Right lobe of liver (tissue), 6 donors: Measurements from ENCODE around the gene ERBIN. TPM values are rescaled to one million over a fixed set of nuclear protein-coding genes. Genes with fewer than 3 reads are reported as not detected.

Experiments
- ATAC-seq, 4 donors: fragments of 200-7000 bp; cut with Tn5 transposase; one replicate each; pipeline ENCODE4 v1.9.1; 2020; ENCODE audit warnings: mild to moderate bottlenecking in 4 of 4, moderate library complexity in 4 of 4
- DNase-seq, 3 donors: peaks; one replicate each; pipeline ENCODE4 v3.0.0-alpha.2; 2020
- H3K27ac ChIP-seq, 3 donors: fragments of 200-600 bp; one replicate each; pipeline ENCODE4 v1.8.0; 2022
- H3K27me3 ChIP-seq, 2 donors: fragments of 200-600 bp; one replicate each; pipeline ENCODE4 v1.8.0; 2022
- H3K36me3 ChIP-seq, 4 donors: fragments of 200-600 bp; sonication (generic) in 1 of 4; one replicate each; pipeline versions ENCODE4 v1.5.1 to v1.8.0; 2017 to 2022; ENCODE audit warnings: control low read depth in 1 of 4
- H3K4me1 ChIP-seq, 4 donors: fragments of 200-600 bp; sonication (generic) in 1 of 4; one replicate each; pipeline versions ENCODE4 v1.5.1 to v1.8.0; 2017 to 2022; ENCODE audit warnings: control low read depth in 1 of 4
- H3K4me3 ChIP-seq, 3 donors: fragments of 200-600 bp; one replicate each; pipeline ENCODE4 v1.8.0; 2022
- H3K9me3 ChIP-seq, 4 donors: fragments of 200-600 bp; sonication (generic) in 1 of 4; one replicate each; pipeline versions ENCODE4 v1.5.1 to v1.8.0; 2017 to 2022; ENCODE audit warnings: control low read depth in 1 of 4
- POLR2A ChIP-seq: fragments of 450-650 bp; IDR thresholded peaks from one replicate; pipeline ENCODE4 v1.6.1; 2017; ENCODE audit warnings: antibody characterized with exemption, mild to moderate bottlenecking
- WGBS: methylation state at CpG from one replicate; pipeline ENCODE4 v1.1.6; 2018; ENCODE audit warnings: low coverage, low lambda C conversion rate; ENCODE audit not compliant: insufficient coverage; ENCODE audit errors: missing lambda C conversion rate; 5-methylcytosine and 5-hydroxymethylcytosine counted together
- intact Hi-C, 2 donors: fragments of 100-400 bp; cut with DNase I; formaldehyde crosslinking; loops; one replicate each; pipeline versions ENCODE4 v1.11.2 to v1.14.1; 2022
- small RNA-seq, 2 experiments: library from RNA; depleted of rRNA; stranded (forward); fragments of <200 nt; gene quantifications; one replicate each; pipeline ENCODE3, GENCODE V24; 2016
- total RNA-seq, 6 experiments: library from RNA; depleted of rRNA in 2 of 6; stranded (reverse); fragments of >200 nt in 2 of 6; fragmentation: NEBNext Ultra II Directional in 3 of 6; extraction: Animal tissue kit (Norgen Biotek cat#: 25700) in 3 of 6; gene quantifications; one replicate each; pipeline versions ENCODE4 v1.1.0 to v1.2.4, GENCODE V29; 2016 to 2023
- TF ChIP-seq, protein P1 (sequence below), 4 donors: fragments of 200-600 bp in 3 of 4; fragments of 450-650 bp in 1 of 4; IDR thresholded peaks; one replicate each; pipeline versions ENCODE4 v1.5.1 to v1.8.0; 2016 to 2022; ENCODE audit warnings: antibody characterized with exemption in 4 of 4, mild to moderate bottlenecking in 2 of 4
- donor health status: DM: no; HTN: yes; CAD: no.
- donor health status: DM: no; HTN: no; CAD: no.
- donor health status: DM: no; HTN: no; CAD: no.
- donor health status: DM: no; HTN: yes; CAD: no.
- donor health status: DM: no; HTN: yes; CAD: no.

ERBIN gene
- total RNA-seq, 6 experiments from 2014 or later, result 31.0 to 45.3 (median 32.8) TPM

DNA sequence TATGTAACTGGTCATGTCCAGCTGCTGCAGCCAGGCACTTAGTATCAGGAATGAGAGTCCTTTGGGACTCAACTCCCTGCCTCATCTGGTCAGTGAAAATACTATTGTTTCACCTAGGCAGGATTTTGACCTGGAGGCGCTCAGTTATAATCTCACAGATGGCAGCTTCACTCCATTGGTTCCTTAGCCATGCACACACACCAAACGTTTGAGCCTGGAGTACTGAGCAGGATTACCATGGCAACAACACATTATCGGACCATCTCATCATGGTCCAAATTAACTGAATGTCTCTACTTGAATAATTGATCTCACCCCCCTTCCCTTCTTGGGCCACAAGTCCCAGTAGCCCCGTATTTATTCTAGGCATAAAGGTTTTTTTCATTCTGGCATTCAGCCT is 202.8 kb downstream of the ERBIN start:
- no peak for TF ChIP-seq POLR2A
- TF ChIP-seq, protein P1, sequence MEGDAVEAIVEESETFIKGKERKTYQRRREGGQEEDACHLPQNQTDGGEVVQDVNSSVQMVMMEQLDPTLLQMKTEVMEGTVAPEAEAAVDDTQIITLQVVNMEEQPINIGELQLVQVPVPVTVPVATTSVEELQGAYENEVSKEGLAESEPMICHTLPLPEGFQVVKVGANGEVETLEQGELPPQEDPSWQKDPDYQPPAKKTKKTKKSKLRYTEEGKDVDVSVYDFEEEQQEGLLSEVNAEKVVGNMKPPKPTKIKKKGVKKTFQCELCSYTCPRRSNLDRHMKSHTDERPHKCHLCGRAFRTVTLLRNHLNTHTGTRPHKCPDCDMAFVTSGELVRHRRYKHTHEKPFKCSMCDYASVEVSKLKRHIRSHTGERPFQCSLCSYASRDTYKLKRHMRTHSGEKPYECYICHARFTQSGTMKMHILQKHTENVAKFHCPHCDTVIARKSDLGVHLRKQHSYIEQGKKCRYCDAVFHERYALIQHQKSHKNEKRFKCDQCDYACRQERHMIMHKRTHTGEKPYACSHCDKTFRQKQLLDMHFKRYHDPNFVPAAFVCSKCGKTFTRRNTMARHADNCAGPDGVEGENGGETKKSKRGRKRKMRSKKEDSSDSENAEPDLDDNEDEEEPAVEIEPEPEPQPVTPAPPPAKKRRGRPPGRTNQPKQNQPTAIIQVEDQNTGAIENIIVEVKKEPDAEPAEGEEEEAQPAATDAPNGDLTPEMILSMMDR (IDR thresholded peaks at IDR 0.05), result no peak
- no peak for DNase-seq
- no peaks in the 10 kb centered on the region for H3K9me3 ChIP-seq
- H3K4me3 ChIP-seq, result no peak overlapping the region
- 50% methylated on average over 4 of the region's 4 CpGs for WGBS
- H3K4me1 ChIP-seq, result no peaks in the 10 kb centered on the region
- ATAC-seq, result no peak
- no peaks in the 10 kb centered on the region for H3K27me3 ChIP-seq
- H3K36me3 ChIP-seq, result no peaks in the 10 kb centered on the region
- no peak overlapping the region for H3K27ac ChIP-seq
- intact Hi-C loops, result no loop called here

DNA sequence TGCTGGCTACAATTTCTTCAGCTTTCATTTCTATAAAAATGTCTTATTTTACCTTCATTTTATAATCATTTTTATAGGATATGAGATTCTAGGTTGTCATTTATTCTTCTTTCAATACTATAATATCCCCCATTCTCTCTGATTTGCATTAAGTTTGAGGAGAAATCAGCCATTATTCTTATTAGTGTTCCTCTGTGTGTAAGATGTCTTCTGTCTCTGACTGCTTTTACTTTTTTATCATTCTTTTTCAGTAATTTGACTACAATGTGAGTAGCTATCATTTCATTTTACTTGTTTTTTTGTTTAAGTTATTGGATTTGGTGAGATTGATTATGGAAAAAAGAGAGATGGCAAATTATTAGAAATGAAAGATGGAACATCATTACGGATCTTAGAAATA is 204.1 kb downstream of the ERBIN start:
- H3K36me3 ChIP-seq, result no peaks in the 10 kb centered on the region
- TF ChIP-seq, protein P1 (IDR thresholded peaks at IDR 0.05), result no peak
- TF ChIP-seq POLR2A, result no peak
- no peaks in the 10 kb centered on the region for H3K9me3 ChIP-seq
- no peak overlapping the region for H3K27ac ChIP-seq
- DNase-seq (no peak), ATAC-seq (no peak)
- WGBS, result 78% methylated on average over 1 of the region's 1 CpG
- H3K4me1 ChIP-seq, result no peaks in the 10 kb centered on the region
- intact Hi-C loops, result no loop called here
- H3K4me3 ChIP-seq, result no peak overlapping the region
- no peaks in the 10 kb centered on the region for H3K27me3 ChIP-seq

Small RNA genes lying within 50 kb of the gene (small RNA-seq; reads per million reads assigned to genes)
- 0 reads per million in 2 experiments for gene RF00598

Other genes with a start within 250 kb of the ERBIN start
- 1 to 10 TPM; 1.9 to 5.0 (median 3.9) TPM for gene SGTB, start 204.5 kb upstream of the ERBIN start, total RNA-seq
- gene NLN, start 204.4 kb upstream of the ERBIN start, total RNA-seq, result 10 to 100 TPM; 28.3 to 68.2 (median 36.7) TPM
- gene SREK1, start 217.7 kb downstream of the ERBIN start, total RNA-seq, result 10 to 100 TPM; 20.9 to 44.4 (median 34.2) TPM